ENCODE data around the gene KCNAB2.

Gene KCNAB2

GRCh38 chr1:6134741-6135510, 89.2 kb downstream of the KCNAB2 start:
- no peak for DNase-seq

- DNase-seq = no peak
Observed at GRCh38 chr1:6136516-6137220, 91.0 kb downstream of the KCNAB2 start.

GRCh38 chr1:6137758-6138157, 92.1 kb downstream of the KCNAB2 start:
- DNase-seq = no peak

- no peak for DNase-seq
Observed at GRCh38 chr1:6140413-6140812, 94.7 kb downstream of the KCNAB2 start.

GRCh38 chr1:6141592-6141991, 95.9 kb downstream of the KCNAB2 start:
- no peak for DNase-seq

GRCh38 chr1:6142036-6142621, 96.4 kb downstream of the KCNAB2 start:
- no peak for DNase-seq

GRCh38 chr1:6142734-6143133, 97.0 kb downstream of the KCNAB2 start:
- no peak for DNase-seq

GRCh38 chr1:6143395-6143794, 97.7 kb downstream of the KCNAB2 start:
- no peak for DNase-seq

GRCh38 chr1:6144175-6144574, 98.5 kb downstream of the KCNAB2 start:
- no peak for DNase-seq

GRCh38 chr1:6144647-6145395, 99.1 kb downstream of the KCNAB2 start:
- no peak for DNase-seq

- no peak for DNase-seq
Observed at GRCh38 chr1:6145396-6145750, 99.7 kb downstream of the KCNAB2 start.

GRCh38 chr1:6145864-6146410, 100.2 kb downstream of the KCNAB2 start:
- DNase-seq = no peak

GRCh38 chr1:6148497-6149241, 103.0 kb downstream of the KCNAB2 start:
- no peak for DNase-seq

GRCh38 chr1:6149597-6149996, 103.9 kb downstream of the KCNAB2 start:
- no peak for DNase-seq

- DNase-seq = no peak
Observed at GRCh38 chr1:6150006-6150938, 104.6 kb downstream of the KCNAB2 start.

Measured in DMS79 treated with DMSO at 0.1 percent for 48 hours (cell line).